SK-MEL-5 (cell line): ENCODE data around the gene TMEM135. TPM values are rescaled to one million over a fixed set of nuclear protein-coding genes. Genes with fewer than 3 reads are reported as not detected.

ENCODE experiments used
- DNase-seq: peaks from one replicate; pipeline ENCODE4 v3.0.0-alpha.2; 2016; ENCODE audit warnings: low read depth, low spot score
- in situ Hi-C: cut with HindIII; loops from 2 replicates; pipeline ENCODE4 v1.10.0; 2016; ENCODE audit warnings: low sequenced_read_pairs, high pct_unique_total_duplicates, low pct_unique_long_range_greater_than_20kb
- total RNA-seq: library from RNA; depleted of rRNA; stranded (reverse); fragments of >200 nt; shearing (Covaris generic); gene quantifications from 2 replicates; pipeline ENCODE4 v1.2.3, GENCODE V29; 2014

Gene TMEM135
- total RNA-seq, 1 experiment from 2014 or later: 32.3 TPM

DNA sequence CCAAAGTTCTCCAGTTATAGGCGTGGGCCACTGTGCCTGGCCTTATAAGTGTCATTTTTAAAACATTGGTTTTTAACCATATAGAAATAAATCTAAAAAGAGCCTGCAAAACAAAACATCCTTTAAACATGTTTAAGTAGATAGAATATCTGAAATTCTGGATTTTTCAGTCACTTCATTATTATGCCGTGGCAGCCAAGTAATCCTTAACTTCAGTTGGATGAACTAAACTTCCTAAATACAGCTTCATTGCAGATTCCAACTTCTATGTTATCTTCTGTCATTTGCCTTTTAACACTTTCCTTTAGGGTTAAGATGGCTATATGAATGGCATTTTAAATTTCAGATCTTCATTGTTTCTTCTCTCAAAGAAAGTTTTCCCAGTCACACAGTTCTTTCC is 291.4 kb downstream of the TMEM135 start:
- in situ Hi-C loops: no loop called here
- DNase-seq: no peak

DNA sequence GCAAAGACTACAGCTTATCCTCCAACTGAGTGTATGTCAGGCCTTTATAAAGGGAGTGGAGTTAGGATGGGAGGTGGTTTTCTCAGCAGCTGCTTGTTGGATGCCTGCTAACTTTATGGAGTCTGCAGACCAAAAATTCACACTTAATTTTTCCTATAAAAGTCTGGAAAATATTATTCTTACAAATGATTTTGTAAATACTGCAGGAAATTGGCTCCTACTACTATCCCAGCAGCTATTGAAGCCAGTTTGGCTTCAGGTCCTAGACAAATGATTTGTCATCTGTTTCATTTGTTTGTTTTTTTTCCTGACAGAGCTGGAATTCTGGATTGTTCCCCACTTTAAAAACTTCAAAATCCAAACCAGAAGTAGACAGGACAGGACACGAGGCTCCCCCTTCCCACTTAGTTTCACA is 292.5 kb downstream of the TMEM135 start:
- DNase-seq: no peak
- in situ Hi-C loops: no loop called here

- no peak for DNase-seq
- in situ Hi-C loops: no loop called here
Observed at GRCh38 chr11:87331273-87331672, 293.5 kb downstream of the TMEM135 start.

- in situ Hi-C loops: no loop called here
- DNase-seq: no peak
Observed at GRCh38 chr11:87338046-87338639, 300.4 kb downstream of the TMEM135 start.

- DNase-seq: no peak
- in situ Hi-C loops: no loop called here
Observed at GRCh38 chr11:87339416-87339815, 301.7 kb downstream of the TMEM135 start.

- no peak for DNase-seq
- in situ Hi-C loops: no loop called here
Observed at GRCh38 chr11:87347441-87347840, 309.7 kb downstream of the TMEM135 start.

DNA sequence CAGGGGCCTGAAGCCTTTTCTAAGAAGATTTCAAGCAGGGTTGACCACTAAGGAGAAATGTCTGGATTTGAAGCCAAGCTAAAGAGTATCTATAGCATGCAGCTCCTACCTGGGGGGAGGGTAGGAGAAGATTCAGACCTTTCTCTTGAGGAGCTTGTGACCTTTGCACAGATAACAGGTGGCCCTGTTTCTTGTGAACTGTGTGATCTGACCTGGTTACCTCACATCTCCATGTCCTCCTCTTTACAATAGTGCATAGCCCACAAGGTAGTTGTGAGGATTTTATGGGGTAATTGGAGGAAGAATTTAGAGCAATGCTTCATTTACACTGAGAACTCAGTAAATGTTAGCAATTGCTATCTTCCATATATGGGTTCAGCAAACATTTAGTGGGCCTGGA is 310.1 kb downstream of the TMEM135 start:
- in situ Hi-C loops: no loop called here
- no peak for DNase-seq

- DNase-seq: no peak
- in situ Hi-C loops: no loop called here
Observed at GRCh38 chr11:87351676-87352075, 313.9 kb downstream of the TMEM135 start.

- peak; percentile 71 for DNase-seq
- in situ Hi-C loops: no loop called here
Observed at GRCh38 chr11:87352759-87353707, 315.3 kb downstream of the TMEM135 start.

DNA sequence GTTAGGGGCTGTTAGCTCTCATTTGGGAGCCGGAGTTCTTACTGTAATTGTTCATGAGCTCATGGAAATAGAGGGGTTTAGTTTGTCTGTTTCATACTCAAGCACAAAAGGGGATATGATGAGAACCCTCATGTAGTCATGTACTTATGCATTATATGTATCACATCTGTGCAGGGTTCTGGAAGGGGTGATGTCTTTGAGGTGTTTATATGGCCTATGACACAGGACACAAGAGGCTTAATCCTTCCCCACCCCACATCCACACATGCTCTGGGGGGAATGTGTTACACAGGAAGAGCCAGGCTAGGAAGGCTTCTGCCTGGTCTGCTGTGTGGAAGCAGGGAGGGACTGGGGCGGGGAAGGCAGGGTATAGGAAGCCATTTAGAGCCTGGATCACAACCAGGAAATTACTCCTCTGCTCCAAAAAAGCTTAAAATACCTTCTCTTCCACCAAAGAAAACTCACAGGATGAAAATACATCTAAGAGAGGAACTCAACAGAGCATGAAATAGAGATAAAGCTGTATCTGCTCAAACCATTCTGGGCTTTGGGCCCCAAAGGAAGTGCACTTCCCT is 316.1 kb downstream of the TMEM135 start:
- in situ Hi-C loops: no loop called here
- no peak for DNase-seq

- in situ Hi-C loops: no loop called here
- DNase-seq: no peak
Observed at GRCh38 chr11:87355596-87355995, 317.9 kb downstream of the TMEM135 start.

DNA sequence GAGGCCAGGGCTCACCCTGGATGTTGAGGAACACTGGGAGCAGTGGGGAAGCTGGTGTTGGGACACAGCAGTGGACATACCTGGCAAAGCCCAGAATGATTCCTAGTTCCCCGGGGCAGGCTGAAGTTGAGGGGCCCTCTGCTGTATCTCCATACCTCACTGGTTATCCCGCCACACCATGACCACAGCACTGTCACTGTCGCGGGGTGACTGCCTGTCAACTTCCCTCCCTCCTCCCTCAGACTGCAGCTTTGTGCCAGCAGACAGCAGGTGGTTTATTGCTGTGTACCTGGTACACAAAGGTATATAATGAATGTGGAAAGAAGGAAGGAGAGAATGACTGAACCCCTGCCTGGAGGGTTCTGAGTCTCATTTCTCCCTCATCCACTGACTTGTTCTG is 318.7 kb downstream of the TMEM135 start:
- in situ Hi-C loops: no loop called here
- DNase-seq: no peak

DNA sequence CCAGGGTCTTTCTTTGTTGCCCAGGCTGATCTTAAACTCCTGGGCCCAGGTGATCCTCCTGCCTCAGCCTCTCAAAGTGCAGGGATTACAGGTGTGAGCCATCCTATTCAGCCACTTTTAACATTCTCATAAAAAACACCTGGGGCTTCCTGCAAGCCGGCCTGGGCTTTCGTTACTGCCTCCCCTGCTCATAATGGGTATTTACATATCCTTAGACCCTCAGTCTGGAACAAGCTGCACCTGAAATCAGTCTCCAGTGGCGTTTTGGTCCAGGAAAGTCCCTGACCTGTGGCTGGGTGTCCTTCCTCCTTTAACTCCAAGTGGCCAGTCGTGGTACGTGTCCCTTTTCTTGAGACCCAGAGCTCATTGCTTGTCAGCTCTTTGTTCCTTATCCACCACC is 320.7 kb downstream of the TMEM135 start:
- DNase-seq: no peak
- in situ Hi-C loops: no loop called here

DNA sequence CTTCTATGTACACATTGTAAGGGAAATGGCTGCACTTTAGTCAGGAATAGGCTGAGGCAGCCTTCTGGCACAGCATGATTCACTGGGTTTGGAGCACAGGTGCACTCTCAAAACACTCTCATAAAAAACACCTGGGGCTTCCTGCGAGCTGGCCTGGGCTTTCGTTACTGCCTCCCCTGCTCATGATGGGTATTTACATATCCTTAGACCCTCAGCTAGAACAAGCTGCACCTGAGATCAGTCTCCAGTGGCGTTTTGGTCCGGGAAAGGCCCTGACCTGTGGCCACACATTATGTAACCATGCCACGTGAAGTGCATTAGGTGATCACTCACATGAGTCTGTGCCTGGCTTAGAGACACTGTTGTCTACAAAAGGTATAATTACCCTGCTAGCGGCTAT is 321.7 kb downstream of the TMEM135 start:
- DNase-seq: no peak
- in situ Hi-C loops: no loop called here

DNA sequence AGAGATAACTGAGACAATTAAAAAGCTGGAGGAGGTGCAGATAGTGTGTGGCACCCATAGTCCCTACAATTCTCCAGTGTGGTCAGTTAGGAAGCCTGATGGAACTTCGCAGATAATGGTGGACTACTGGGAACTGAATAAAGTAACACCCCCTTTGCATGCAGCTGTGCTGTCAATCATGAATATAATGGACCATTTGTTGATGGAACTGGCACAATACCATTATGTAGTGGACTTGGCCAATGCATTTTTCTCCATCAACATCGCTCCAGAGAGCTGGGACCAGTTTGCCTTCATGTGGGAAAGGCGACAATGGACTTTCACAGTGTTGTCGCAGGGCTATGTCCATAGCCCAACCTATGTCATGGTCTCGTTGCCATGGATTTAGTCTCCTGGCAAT is 324.2 kb downstream of the TMEM135 start:
- in situ Hi-C loops: no loop called here
- DNase-seq: no peak

GRCh38 chr11:87366346-87366745 is 328.6 kb downstream of the TMEM135 start:
- in situ Hi-C loops: no loop called here
- no peak for DNase-seq

DNA sequence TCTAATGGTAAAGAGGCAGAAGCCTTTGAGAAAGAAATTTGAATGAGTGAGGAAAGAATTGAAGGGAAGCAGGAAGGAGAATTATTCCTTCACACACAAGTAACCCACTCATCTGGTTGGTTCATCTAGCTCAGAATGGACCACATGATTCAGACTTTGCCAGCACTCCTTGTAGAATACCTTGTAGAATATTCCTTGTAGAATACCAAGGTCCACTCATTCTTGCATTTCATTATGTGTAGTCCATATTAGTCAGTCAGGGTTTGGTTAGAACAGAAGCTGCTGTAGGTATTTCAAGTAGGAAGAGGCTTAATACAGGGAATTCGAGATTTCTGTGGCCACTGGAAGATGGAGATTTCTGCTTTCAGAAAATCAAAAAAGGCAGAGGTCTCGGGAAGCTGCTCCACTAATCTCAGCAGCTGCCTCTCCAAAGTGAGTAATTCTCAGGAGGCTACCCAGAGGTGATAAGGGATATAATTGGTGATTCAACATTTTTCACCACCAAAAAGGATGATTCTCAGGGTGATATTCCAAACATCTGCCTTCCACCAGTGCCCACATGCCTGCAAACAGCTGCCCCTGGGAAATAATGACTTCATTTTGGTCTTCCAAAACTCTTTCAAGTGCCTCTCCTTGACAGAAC is 329.1 kb downstream of the TMEM135 start:
- in situ Hi-C loops: no loop called here
- DNase-seq: no peak

DNA sequence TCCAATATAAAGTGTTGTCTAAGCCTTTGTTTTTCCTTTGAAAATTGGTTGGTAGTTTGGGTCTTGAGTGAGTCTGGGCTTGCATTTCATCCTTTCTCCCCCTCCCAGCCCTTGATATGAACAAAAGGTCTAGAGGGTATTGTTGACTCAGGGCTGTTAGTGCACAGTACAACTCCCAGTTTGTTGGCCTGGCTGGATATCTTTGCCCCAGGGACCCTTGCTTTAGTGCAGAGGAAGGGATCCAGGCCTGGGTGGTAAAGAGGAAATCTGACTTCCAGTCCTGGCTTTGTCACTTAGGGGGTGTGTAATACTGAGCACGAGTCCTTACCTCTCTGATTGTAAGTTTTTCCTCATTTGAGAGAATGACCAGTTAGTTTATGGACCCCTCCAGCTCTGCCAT is 330.4 kb downstream of the TMEM135 start:
- in situ Hi-C loops: no loop called here
- DNase-seq: no peak
